Esophagus muscularis mucosa (tissue), 4 donors: ENCODE results near the gene IGSF11. TPM values are rescaled to one million over a fixed set of nuclear protein-coding genes. Genes with fewer than 3 reads are reported as not detected.

Experiments
- DNase-seq: peaks from one replicate; pipeline ENCODE4 v3.0.0-alpha.2; 2017; ENCODE audit errors: extremely low spot score
- H3K27ac ChIP-seq, 4 donors: fragments of 200-600 bp; sonication (generic); replicated peaks in 1 of 4; 1 replicate in 3 of 4; 2 replicates in 1 of 4; pipeline ENCODE4 v1.5.1; 2016 to 2019; ENCODE audit warnings: mild to moderate bottlenecking in 1 of 4
- H3K27me3 ChIP-seq, 4 donors: fragments of 200-600 bp; sonication (generic); one replicate each; pipeline versions ENCODE4 v1.5.1 to v1.6.0; 2016 to 2019
- H3K36me3 ChIP-seq, 4 donors: fragments of 200-600 bp; sonication (generic); one replicate each; pipeline ENCODE4 v1.5.1; 2016 to 2019
- H3K4me1 ChIP-seq, 4 donors: fragments of 200-600 bp; sonication (generic); one replicate each; pipeline ENCODE4 v1.5.1; 2016 to 2019
- H3K4me3 ChIP-seq, 4 donors: fragments of 200-600 bp; sonication (generic); 1 replicate in 2 of 4; 2 replicates in 2 of 4; pipeline ENCODE4 v1.5.1; 2016 to 2019; ENCODE audit warnings: mild to moderate bottlenecking in 4 of 4, moderate library complexity in 1 of 4
- H3K9me3 ChIP-seq, 4 donors: fragments of 200-600 bp; sonication (generic); 1 replicate in 3 of 4; 2 replicates in 1 of 4; pipeline ENCODE4 v1.5.1; 2016 to 2019
- EP300 ChIP-seq: sonication (generic); formaldehyde crosslinking; IDR thresholded peaks from one replicate; pipeline ENCODE4 v1.6.1; 2017; ENCODE audit warnings: antibody characterized with exemption
- POLR2A ChIP-seq: fragments of 450-650 bp; IDR thresholded peaks from one replicate; pipeline ENCODE4 v1.6.1; 2017; ENCODE audit warnings: antibody characterized with exemption, moderate library complexity, mild to moderate bottlenecking, low read depth
- POLR2AphosphoS5 ChIP-seq, 2 donors: sonication (generic); formaldehyde crosslinking; IDR thresholded peaks; one replicate each; pipeline ENCODE4 v1.6.1; 2017; ENCODE audit warnings: antibody characterized with exemption in 2 of 2
- WGBS: methylation state at CpG from one replicate; pipeline ENCODE4 v1.1.5; 2018; 5-methylcytosine and 5-hydroxymethylcytosine counted together
- intact Hi-C: fragments of 100-400 bp; cut with DNase I; formaldehyde crosslinking; loops from one replicate; pipeline ENCODE4 v1.15.1; 2023
- total RNA-seq, 4 donors: library from RNA; depleted of rRNA; stranded (reverse); fragments of >200 nt; gene quantifications; one replicate each; pipeline versions ENCODE4 v1.1.0 to v1.2.1, GENCODE V29; 2016
- TF ChIP-seq, protein P1 (sequence below), 3 experiments: fragments of 200-600 bp in 2 of 3; fragments of 450-650 bp in 1 of 3; sonication (generic) in 2 of 3; IDR thresholded peaks; one replicate each; pipeline ENCODE4 v1.5.1; 2017 to 2019; ENCODE audit warnings: antibody characterized with exemption in 3 of 3, mild to moderate bottlenecking in 2 of 3, moderate library complexity in 1 of 3

Gene IGSF11
- total RNA-seq, 4 donors from 2014 or later, result 7.0 to 13.7 (median 8.2) TPM

GRCh38 chr3:118907909-118908308, 126.7 kb downstream of the IGSF11 start:
- H3K27me3 ChIP-seq, result no peaks in the 10 kb centered on the region
- no peak for TF ChIP-seq EP300
- no peak for TF ChIP-seq POLR2A
- TF ChIP-seq, protein P1, sequence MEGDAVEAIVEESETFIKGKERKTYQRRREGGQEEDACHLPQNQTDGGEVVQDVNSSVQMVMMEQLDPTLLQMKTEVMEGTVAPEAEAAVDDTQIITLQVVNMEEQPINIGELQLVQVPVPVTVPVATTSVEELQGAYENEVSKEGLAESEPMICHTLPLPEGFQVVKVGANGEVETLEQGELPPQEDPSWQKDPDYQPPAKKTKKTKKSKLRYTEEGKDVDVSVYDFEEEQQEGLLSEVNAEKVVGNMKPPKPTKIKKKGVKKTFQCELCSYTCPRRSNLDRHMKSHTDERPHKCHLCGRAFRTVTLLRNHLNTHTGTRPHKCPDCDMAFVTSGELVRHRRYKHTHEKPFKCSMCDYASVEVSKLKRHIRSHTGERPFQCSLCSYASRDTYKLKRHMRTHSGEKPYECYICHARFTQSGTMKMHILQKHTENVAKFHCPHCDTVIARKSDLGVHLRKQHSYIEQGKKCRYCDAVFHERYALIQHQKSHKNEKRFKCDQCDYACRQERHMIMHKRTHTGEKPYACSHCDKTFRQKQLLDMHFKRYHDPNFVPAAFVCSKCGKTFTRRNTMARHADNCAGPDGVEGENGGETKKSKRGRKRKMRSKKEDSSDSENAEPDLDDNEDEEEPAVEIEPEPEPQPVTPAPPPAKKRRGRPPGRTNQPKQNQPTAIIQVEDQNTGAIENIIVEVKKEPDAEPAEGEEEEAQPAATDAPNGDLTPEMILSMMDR (IDR thresholded peaks at IDR 0.05), result no peak
- TF ChIP-seq POLR2AphosphoS5 (IDR thresholded peaks at IDR 0.05), result no peak
- no peak overlapping the region for H3K27ac ChIP-seq
- intact Hi-C loops, result no loop called here
- H3K9me3 ChIP-seq, result no peaks in the 10 kb centered on the region
- no peak overlapping the region for H3K4me3 ChIP-seq
- DNase-seq, result no peak
- no peaks in the 10 kb centered on the region for H3K36me3 ChIP-seq
- 69% methylated on average over 2 of the region's 2 CpGs for WGBS
- no peaks in the 10 kb centered on the region for H3K4me1 ChIP-seq

GRCh38 chr3:118900737-118901525, 133.7 kb downstream of the IGSF11 start:
- DNase-seq, result no peak
- Histone ChIP-seq H3K4me1 (peaks cover 0 to 6% (median 0%) of the 10 kb centered on the region in 4 donors), H3K27ac (no peak overlapping the region), H3K9me3 (no peaks in the 10 kb centered on the region), H3K27me3 (no peaks in the 10 kb centered on the region), H3K4me3 (no peak overlapping the region), H3K36me3 (peaks cover 0 to 5% (median 0%) of the 10 kb centered on the region in 4 donors)
- intact Hi-C loops, result no loop called here
- WGBS, result 65% methylated on average over 4 of the region's 4 CpGs
- no peak for TF ChIP-seq POLR2A
- no peak for TF ChIP-seq EP300
- TF ChIP-seq, protein P1 (IDR thresholded peaks at IDR 0.05), result no peak
- no peak for TF ChIP-seq POLR2AphosphoS5 (IDR thresholded peaks at IDR 0.05)

DNA sequence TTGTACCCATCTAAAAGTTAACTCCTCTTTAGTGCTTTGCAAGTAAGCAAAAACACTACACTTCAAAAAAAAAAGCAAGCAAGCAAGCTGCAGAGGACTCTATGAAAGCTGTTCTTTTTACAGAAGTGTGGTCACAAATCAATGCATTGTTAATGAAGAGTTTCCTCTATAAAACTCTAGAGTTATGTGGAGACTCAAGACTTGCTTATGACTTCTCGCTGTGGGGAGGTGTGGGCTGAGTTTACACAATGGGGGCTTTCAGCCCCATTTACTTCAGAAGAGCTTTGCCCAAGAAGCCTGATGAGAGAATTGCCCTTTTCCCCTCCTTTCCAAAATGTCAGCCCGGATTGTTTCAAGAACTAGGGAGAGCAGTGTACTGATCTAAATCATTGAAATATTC, 144.4 kb downstream of the IGSF11 start:
- Histone ChIP-seq H3K36me3 (no peaks in the 10 kb centered on the region), H3K4me3 (no peak overlapping the region), H3K27me3 (no peaks in the 10 kb centered on the region), H3K9me3 (no peaks in the 10 kb centered on the region), H3K4me1 (no peaks in the 10 kb centered on the region), H3K27ac (no peak overlapping the region)
- 88% methylated on average over 2 of the region's 2 CpGs for WGBS
- no peak for DNase-seq
- intact Hi-C loops, result no loop called here
- TF ChIP-seq POLR2AphosphoS5 (IDR thresholded peaks at IDR 0.05) (no peak), POLR2A (no peak), EP300 (no peak)
- TF ChIP-seq, protein P1 (IDR thresholded peaks at IDR 0.05), result no peak

GRCh38 chr3:118889691-118890090, 145.0 kb downstream of the IGSF11 start:
- intact Hi-C loops, result loop anchor here (10.0 kb wide), 1 partner anchor 355 kb away; the partner anchor contains the start of gene B4GALT4
- H3K36me3 ChIP-seq, result no peaks in the 10 kb centered on the region
- H3K27ac ChIP-seq, result no peak overlapping the region
- no peak overlapping the region for H3K4me3 ChIP-seq
- DNase-seq, result no peak
- no peaks in the 10 kb centered on the region for H3K27me3 ChIP-seq
- TF ChIP-seq, protein P1 (IDR thresholded peaks at IDR 0.05), result no peak
- TF ChIP-seq POLR2AphosphoS5 (IDR thresholded peaks at IDR 0.05), result no peak
- TF ChIP-seq EP300, result no peak
- TF ChIP-seq POLR2A, result no peak
- H3K4me1 ChIP-seq, result no peaks in the 10 kb centered on the region
- no peaks in the 10 kb centered on the region for H3K9me3 ChIP-seq

- Histone ChIP-seq H3K4me1 (no peaks in the 10 kb centered on the region), H3K27me3 (peaks cover 0 to 1% (median 0%) of the 10 kb centered on the region in 4 donors), H3K36me3 (no peaks in the 10 kb centered on the region), H3K27ac (no peak overlapping the region), H3K9me3 (no peaks in the 10 kb centered on the region), H3K4me3 (no peak overlapping the region)
- intact Hi-C loops, result loop anchor here (10.0 kb wide), 1 partner anchor 358 kb away; the partner anchor contains the start of gene B4GALT4
- TF ChIP-seq, protein P1 (IDR thresholded peaks at IDR 0.05), result no peak
- TF ChIP-seq POLR2AphosphoS5 (IDR thresholded peaks at IDR 0.05) (no peak), POLR2A (no peak), EP300 (no peak)
- 84% methylated on average over 3 of the region's 3 CpGs for WGBS
- DNase-seq, result no peak
Observed at GRCh38 chr3:118886708-118887107, 147.9 kb downstream of the IGSF11 start.
